Activated naive CD4-positive, alpha-beta T cell treated with anti-CD3 and anti-CD28 coated beads, Interleukin-2, amount 50 U/mL, for 24 hours (primary cell): ENCODE data around the gene FRS2.

ENCODE experiments used
- H3K27ac Mint-ChIP-seq: one replicate; pipeline ENCODE4 v1.8.0; 2021; ENCODE audit warnings: mild to moderate bottlenecking, mixed read lengths
- H3K27me3 Mint-ChIP-seq: one replicate; pipeline ENCODE4 v1.8.0; 2021; ENCODE audit warnings: mixed read lengths
- H3K36me3 Mint-ChIP-seq: one replicate; pipeline ENCODE4 v1.8.0; 2021; ENCODE audit warnings: mixed read lengths
- H3K4me1 Mint-ChIP-seq: one replicate; pipeline ENCODE4 v1.8.0; 2021; ENCODE audit warnings: mixed read lengths
- H3K4me3 Mint-ChIP-seq: one replicate; pipeline ENCODE4 v1.8.0; 2021; ENCODE audit warnings: mild to moderate bottlenecking, mixed read lengths
- H3K9me3 Mint-ChIP-seq: one replicate; pipeline ENCODE4 v1.8.0; 2021; ENCODE audit warnings: mixed read lengths

The FRS2 gene

GRCh38 chr12:69527506-69528272, 57.5 kb downstream of the FRS2 start:
- Mint-ChIP-seq H3K9me3 (peaks cover 6% of the 10 kb centered on the region), H3K4me1 (peaks cover 53% of the 10 kb centered on the region), H3K27me3 (no peaks in the 10 kb centered on the region), H3K36me3 (peaks cover 11% of the 10 kb centered on the region), H3K27ac (peak overlapping the region; percentile 18), H3K4me3 (no peak overlapping the region)

DNA sequence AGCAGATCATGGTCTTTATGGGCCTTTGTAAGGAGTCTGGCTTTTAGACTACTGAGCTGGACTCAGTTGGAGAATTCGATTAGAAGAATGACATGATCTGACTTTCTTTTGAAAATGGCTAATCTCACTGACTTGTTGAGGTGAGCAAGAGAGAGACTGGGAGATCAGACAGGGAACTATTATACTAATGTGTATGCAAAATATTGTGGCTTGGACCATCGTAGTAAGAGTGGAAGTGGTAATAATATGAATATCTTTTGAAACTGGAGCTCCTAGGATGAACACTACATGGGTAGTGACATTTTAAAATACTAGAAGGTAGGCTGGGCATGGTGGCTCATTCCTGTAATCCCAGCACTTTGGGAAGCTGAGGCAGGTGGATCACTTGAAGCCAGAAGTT, 58.8 kb downstream of the FRS2 start:
- no peaks in the 10 kb centered on the region for H3K9me3 Mint-ChIP-seq
- peaks cover 9% of the 10 kb centered on the region for H3K36me3 Mint-ChIP-seq
- no peak overlapping the region for H3K27ac Mint-ChIP-seq
- H3K4me3 Mint-ChIP-seq, result no peak overlapping the region
- H3K4me1 Mint-ChIP-seq, result peaks cover 46% of the 10 kb centered on the region
- H3K27me3 Mint-ChIP-seq, result no peaks in the 10 kb centered on the region

GRCh38 chr12:69533844-69534243, 63.7 kb downstream of the FRS2 start:
- peaks cover 30% of the 10 kb centered on the region for H3K4me1 Mint-ChIP-seq
- H3K36me3 Mint-ChIP-seq, result peaks cover 16% of the 10 kb centered on the region
- no peaks in the 10 kb centered on the region for H3K9me3 Mint-ChIP-seq
- no peak overlapping the region for H3K27ac Mint-ChIP-seq
- H3K4me3 Mint-ChIP-seq, result no peak overlapping the region
- no peaks in the 10 kb centered on the region for H3K27me3 Mint-ChIP-seq

DNA sequence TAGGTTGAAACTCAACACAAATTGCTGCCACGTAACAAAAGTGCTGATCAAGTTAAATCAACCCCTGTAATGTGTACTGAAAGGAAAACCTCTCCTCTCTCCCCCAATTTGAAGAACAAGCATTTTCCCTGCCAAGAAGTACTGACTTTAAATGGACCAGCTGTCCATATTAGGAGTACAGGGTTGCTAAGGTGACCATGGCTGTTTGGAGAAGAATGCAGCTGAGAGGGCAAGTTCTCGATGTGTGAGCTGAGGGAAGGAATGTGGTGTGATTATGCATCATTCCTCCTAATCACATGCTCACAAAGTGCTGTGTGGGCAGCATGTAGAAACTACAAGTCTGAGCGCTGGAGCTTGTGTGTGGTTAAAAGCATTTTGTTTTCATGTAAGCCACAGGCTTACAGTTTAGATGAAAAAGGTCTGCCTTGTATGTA, 64.2 kb downstream of the FRS2 start:
- H3K9me3 Mint-ChIP-seq, result no peaks in the 10 kb centered on the region
- no peak overlapping the region for H3K4me3 Mint-ChIP-seq
- H3K27me3 Mint-ChIP-seq, result no peaks in the 10 kb centered on the region
- H3K4me1 Mint-ChIP-seq, result peaks cover 27% of the 10 kb centered on the region
- peaks cover 15% of the 10 kb centered on the region for H3K36me3 Mint-ChIP-seq
- H3K27ac Mint-ChIP-seq, result no peak overlapping the region

DNA sequence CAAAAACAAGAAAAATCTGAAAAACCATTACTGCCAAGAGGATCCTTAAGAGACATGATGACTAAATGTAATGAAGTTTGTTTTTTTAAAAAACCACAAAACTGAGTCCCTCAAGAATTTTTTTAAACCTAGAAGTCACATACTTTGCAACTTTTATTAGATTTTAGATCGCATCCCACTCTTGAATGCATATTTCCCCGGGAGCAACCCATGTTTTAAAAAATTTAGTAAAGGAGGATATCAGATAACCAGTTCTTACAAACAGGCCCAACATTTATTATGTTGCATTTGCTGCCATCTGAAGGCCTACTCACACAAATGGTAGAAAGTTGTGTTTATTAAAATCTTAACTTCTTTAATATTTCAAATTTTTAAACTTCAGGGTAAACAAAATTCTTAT, 70.8 kb downstream of the FRS2 start:
- Mint-ChIP-seq H3K36me3 (peaks cover 22% of the 10 kb centered on the region), H3K9me3 (peaks cover 8% of the 10 kb centered on the region), H3K27me3 (no peaks in the 10 kb centered on the region), H3K4me1 (no peaks in the 10 kb centered on the region), H3K4me3 (no peak overlapping the region), H3K27ac (no peak overlapping the region)

GRCh38 chr12:69544087-69544486, 73.9 kb downstream of the FRS2 start:
- H3K9me3 Mint-ChIP-seq, result peaks cover 8% of the 10 kb centered on the region
- H3K4me3 Mint-ChIP-seq, result no peak overlapping the region
- H3K27me3 Mint-ChIP-seq, result no peaks in the 10 kb centered on the region
- H3K36me3 Mint-ChIP-seq, result peaks cover 15% of the 10 kb centered on the region
- H3K27ac Mint-ChIP-seq, result no peak overlapping the region
- no peaks in the 10 kb centered on the region for H3K4me1 Mint-ChIP-seq

- Mint-ChIP-seq H3K27me3 (no peaks in the 10 kb centered on the region), H3K4me1 (no peaks in the 10 kb centered on the region), H3K27ac (no peak overlapping the region)
These were observed 74.9 kb downstream of the FRS2 start for GRCh38 chr12:69545081-69545480.

DNA sequence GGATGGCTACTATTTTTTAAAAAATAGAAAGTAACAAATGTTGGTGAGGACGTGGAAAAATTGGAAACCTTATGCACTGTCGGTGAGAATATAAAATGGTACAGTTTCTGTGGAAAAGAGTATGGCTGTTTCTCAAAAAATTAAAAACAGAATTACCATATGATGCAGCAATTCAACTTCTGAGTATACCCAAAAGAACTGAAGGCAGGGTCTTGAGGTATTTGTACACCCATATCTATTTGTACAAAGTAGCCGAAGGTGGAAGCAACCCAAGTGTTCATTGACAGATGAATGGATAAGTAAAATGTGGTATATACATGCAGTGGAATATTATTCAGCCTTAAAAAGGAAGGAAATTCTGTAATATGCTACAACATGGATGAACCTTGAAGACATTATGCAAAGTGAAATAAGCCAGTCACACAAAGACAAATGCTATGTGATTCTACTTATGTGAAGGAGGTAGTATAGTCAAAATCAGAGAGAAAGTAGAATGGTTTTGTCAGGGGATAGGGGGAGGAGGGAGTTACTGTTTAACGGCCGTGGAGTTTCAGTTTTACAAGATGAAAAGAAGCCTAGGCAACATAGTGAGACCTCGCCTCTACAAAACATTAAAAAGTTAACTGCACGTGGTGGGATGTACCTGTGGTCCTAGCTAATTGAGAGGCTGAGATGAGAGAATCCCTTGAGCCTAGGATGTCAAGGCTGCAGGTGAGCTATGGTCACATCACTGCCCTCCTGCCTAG, 76.7 kb downstream of the FRS2 start:
- Mint-ChIP-seq H3K36me3 (peaks cover 8% of the 10 kb centered on the region), H3K27ac (no peak overlapping the region), H3K9me3 (peaks cover 8% of the 10 kb centered on the region), H3K4me3 (no peak overlapping the region), H3K4me1 (no peaks in the 10 kb centered on the region), H3K27me3 (no peaks in the 10 kb centered on the region)

More at GRCh38 chr12:69545081-69545480, 74.9 kb downstream of the FRS2 start:
- H3K9me3 Mint-ChIP-seq, result peaks cover 8% of the 10 kb centered on the region
- H3K4me3 Mint-ChIP-seq, result no peak overlapping the region
- peaks cover 15% of the 10 kb centered on the region for H3K36me3 Mint-ChIP-seq

GRCh38 chr12:69548687-69549086, 78.5 kb downstream of the FRS2 start:
- peaks cover 2% of the 10 kb centered on the region for H3K9me3 Mint-ChIP-seq
- H3K27me3 Mint-ChIP-seq, result no peaks in the 10 kb centered on the region
- H3K4me1 Mint-ChIP-seq, result no peaks in the 10 kb centered on the region
- H3K36me3 Mint-ChIP-seq, result peaks cover 3% of the 10 kb centered on the region
- H3K27ac Mint-ChIP-seq, result no peak overlapping the region
- H3K4me3 Mint-ChIP-seq, result no peak overlapping the region

DNA sequence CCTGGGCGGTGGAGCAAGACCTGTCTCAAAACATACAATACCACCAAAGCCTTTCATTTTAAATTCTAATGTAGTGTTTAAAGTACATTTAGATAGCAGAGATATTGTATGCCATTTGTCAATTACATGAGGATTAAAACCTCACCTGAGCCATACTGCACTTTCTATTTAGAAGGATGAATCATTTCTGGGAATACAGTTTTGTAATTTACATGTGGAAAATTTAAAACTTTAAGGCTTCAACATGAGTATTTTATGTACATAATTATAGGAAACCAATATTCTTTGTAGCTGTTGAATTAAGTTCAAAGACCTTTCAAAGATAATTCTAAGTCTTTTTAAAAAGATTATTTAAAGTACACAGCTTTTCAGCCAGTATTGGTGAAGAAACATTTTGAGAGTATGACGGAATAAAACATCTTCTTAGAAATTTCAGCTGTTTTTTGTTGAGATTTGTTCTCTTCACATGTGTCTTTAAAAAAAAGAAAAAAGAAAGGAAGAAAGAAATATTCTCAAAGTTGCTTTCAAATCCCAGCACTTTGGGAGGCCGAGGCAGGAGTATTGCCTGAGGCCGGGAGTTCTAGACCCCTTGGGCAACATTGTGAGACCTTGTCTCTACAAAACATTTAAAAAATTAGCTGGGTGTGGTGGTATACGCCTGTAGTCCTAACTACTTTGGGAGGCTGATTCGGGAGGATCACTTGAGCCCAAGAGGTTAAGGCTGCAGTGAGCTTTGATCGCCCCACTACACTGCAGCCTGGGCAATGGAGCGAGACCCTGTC, 80.6 kb downstream of the FRS2 start:
- Mint-ChIP-seq H3K27ac (no peak overlapping the region), H3K27me3 (no peaks in the 10 kb centered on the region)

GRCh38 chr12:69553628-69554248, 83.5 kb downstream of the FRS2 start:
- Mint-ChIP-seq H3K9me3 (no peaks in the 10 kb centered on the region), H3K27ac (no peak overlapping the region), H3K4me3 (no peak overlapping the region), H3K4me1 (peaks cover 5% of the 10 kb centered on the region), H3K36me3 (no peaks in the 10 kb centered on the region), H3K27me3 (no peaks in the 10 kb centered on the region)

More for the DNA sequence above, 80.6 kb downstream of the FRS2 start:
- H3K4me1 Mint-ChIP-seq, result no peaks in the 10 kb centered on the region
- H3K36me3 Mint-ChIP-seq, result peaks cover 2% of the 10 kb centered on the region
- H3K9me3 Mint-ChIP-seq, result no peaks in the 10 kb centered on the region
- H3K4me3 Mint-ChIP-seq, result no peak overlapping the region

DNA sequence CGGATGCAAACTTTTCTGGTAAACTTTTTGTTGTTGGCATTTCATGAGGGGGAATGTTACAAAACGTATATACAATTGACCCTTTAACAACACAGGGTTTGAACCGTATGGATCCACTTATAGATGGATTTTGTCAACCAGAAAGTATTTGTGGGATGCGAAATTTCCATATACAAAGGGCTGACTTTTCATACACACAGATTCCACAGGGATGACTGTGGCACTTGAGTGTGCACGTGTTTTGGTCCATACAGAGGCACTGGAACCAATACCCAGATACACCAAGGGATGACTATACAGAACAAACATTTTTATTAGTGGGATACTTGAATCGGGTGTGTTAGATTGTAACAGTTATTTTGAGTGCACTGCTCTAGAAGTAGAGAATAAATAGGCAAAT, 85.3 kb downstream of the FRS2 start:
- Mint-ChIP-seq H3K4me3 (no peak overlapping the region), H3K27ac (no peak overlapping the region), H3K9me3 (no peaks in the 10 kb centered on the region), H3K27me3 (no peaks in the 10 kb centered on the region), H3K4me1 (peaks cover 8% of the 10 kb centered on the region), H3K36me3 (no peaks in the 10 kb centered on the region)

DNA sequence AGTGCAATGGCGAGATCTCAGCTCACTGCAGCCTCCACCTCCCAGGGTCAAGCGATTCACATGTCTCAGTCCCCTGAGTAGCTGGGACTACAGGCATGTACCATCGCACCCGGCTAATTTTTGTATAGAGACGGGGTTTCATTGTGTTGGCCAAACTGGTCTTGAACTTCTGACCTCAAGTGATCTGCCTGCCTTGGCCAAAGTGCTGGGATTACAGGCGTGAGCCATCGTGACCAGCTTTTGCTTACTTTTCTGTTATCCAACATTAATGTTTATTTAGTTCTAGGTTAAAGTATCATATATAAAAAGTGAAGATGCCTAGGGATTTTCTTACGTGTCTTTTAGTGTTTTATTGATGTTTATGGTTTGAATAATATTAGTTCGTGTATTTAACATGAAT, 86.2 kb downstream of the FRS2 start:
- H3K9me3 Mint-ChIP-seq, result no peaks in the 10 kb centered on the region
- peaks cover 12% of the 10 kb centered on the region for H3K4me1 Mint-ChIP-seq
- H3K4me3 Mint-ChIP-seq, result no peak overlapping the region
- no peaks in the 10 kb centered on the region for H3K27me3 Mint-ChIP-seq
- H3K36me3 Mint-ChIP-seq, result no peaks in the 10 kb centered on the region
- no peak overlapping the region for H3K27ac Mint-ChIP-seq

GRCh38 chr12:69563166-69563762, 93.1 kb downstream of the FRS2 start:
- Mint-ChIP-seq H3K9me3 (no peaks in the 10 kb centered on the region), H3K4me3 (no peak overlapping the region), H3K27me3 (no peaks in the 10 kb centered on the region), H3K27ac (no peak overlapping the region), H3K36me3 (peaks cover 1% of the 10 kb centered on the region), H3K4me1 (peaks cover 14% of the 10 kb centered on the region)

- Mint-ChIP-seq H3K36me3 (peaks cover 4% of the 10 kb centered on the region), H3K4me3 (no peak overlapping the region), H3K4me1 (peaks cover 16% of the 10 kb centered on the region), H3K27ac (peak overlapping the region; percentile 42), H3K27me3 (no peaks in the 10 kb centered on the region), H3K9me3 (no peaks in the 10 kb centered on the region)
These were observed 96.4 kb downstream of the FRS2 start for GRCh38 chr12:69566603-69567002.
